Parathyroid adenoma (tissue), 2 donors: ENCODE results near the gene SLC27A3.

Experiments
- H2AFZ ChIP-seq: fragments of 300-600 bp; sonication (generic); one replicate; pipeline ENCODE4 v1.7.0; 2017; ENCODE audit warnings: antibody characterized with exemption, mild to moderate bottlenecking
- H3K27ac ChIP-seq: fragments of 300-600 bp; sonication (generic); one replicate; pipeline ENCODE4 v1.7.0; 2017
- H3K27me3 ChIP-seq: fragments of 300-600 bp; sonication (generic); one replicate; pipeline ENCODE4 v1.7.0; 2017; ENCODE audit warnings: low read length; ENCODE audit not compliant: control insufficient read depth, insufficient read depth
- H3K36me3 ChIP-seq: fragments of 300-600 bp; sonication (generic); one replicate; pipeline ENCODE4 v1.7.0; 2017; ENCODE audit warnings: low read length; ENCODE audit not compliant: control insufficient read depth, insufficient read depth
- H3K4me1 ChIP-seq: fragments of 300-600 bp; sonication (generic); one replicate; pipeline ENCODE4 v1.7.0; 2017; ENCODE audit warnings: control low read depth
- H3K4me2 ChIP-seq: fragments of 300-600 bp; sonication (generic); one replicate; pipeline ENCODE4 v1.7.0; 2017; ENCODE audit warnings: low read length
- H3K4me3 ChIP-seq: fragments of 300-600 bp; sonication (generic); one replicate; pipeline ENCODE4 v1.7.0; 2017; ENCODE audit warnings: low read depth, low read length
- H3K79me2 ChIP-seq: fragments of 300-600 bp; sonication (generic); one replicate; pipeline ENCODE4 v1.7.0; 2017; ENCODE audit warnings: control low read depth
- H3K9ac ChIP-seq: fragments of 300-600 bp; sonication (generic); one replicate; pipeline ENCODE4 v1.7.0; 2017; ENCODE audit warnings: mild to moderate bottlenecking
- H3K9me3 ChIP-seq: fragments of 300-600 bp; sonication (generic); one replicate; pipeline ENCODE4 v1.7.0; 2017; ENCODE audit warnings: low read length; ENCODE audit not compliant: control insufficient read depth
- CTCF ChIP-seq: fragments of 300-600 bp; sonication (generic); IDR thresholded peaks from one replicate; pipeline ENCODE4 v1.7.0; 2017; ENCODE audit warnings: antibody characterized with exemption, mild to moderate bottlenecking
- donor health status: primary hyperparathyroidism.

SLC27A3 gene

GRCh38 chr1:153791648-153792253 lies 16.5 kb downstream of the SLC27A3 start:
- Histone ChIP-seq H3K36me3 (no peaks in the 10 kb centered on the region), H3K27ac (no peak overlapping the region), H3K4me2 (no peak overlapping the region), H3K4me3 (no peak overlapping the region), H3K9ac (no peak overlapping the region), H3K4me1 (peaks cover 2% of the 10 kb centered on the region), H3K27me3 (no peaks in the 10 kb centered on the region), H3K9me3 (no peaks in the 10 kb centered on the region), H2AFZ (no peak overlapping the region), H3K79me2 (no peaks in the 10 kb centered on the region)
- TF ChIP-seq CTCF = no peak

- H3K36me3 ChIP-seq = no peaks in the 10 kb centered on the region
- no peak overlapping the region for H2AFZ ChIP-seq
- H3K9ac ChIP-seq = no peak overlapping the region
- no peak overlapping the region for H3K27ac ChIP-seq
- H3K9me3 ChIP-seq = no peaks in the 10 kb centered on the region
- no peak overlapping the region for H3K4me3 ChIP-seq
- H3K27me3 ChIP-seq = no peaks in the 10 kb centered on the region
- H3K4me2 ChIP-seq = no peak overlapping the region
- no peaks in the 10 kb centered on the region for H3K79me2 ChIP-seq
- TF ChIP-seq CTCF = no peak
- H3K4me1 ChIP-seq = peaks cover 2% of the 10 kb centered on the region
Observed at GRCh38 chr1:153792631-153793041, 17.4 kb downstream of the SLC27A3 start.

- H3K4me2 ChIP-seq = no peak overlapping the region
- TF ChIP-seq CTCF = no peak
- no peaks in the 10 kb centered on the region for H3K36me3 ChIP-seq
- no peaks in the 10 kb centered on the region for H3K27me3 ChIP-seq
- peaks cover 2% of the 10 kb centered on the region for H3K4me1 ChIP-seq
- H2AFZ ChIP-seq = no peak overlapping the region
- no peaks in the 10 kb centered on the region for H3K9me3 ChIP-seq
- H3K27ac ChIP-seq = no peak overlapping the region
- no peak overlapping the region for H3K9ac ChIP-seq
- no peak overlapping the region for H3K4me3 ChIP-seq
- no peaks in the 10 kb centered on the region for H3K79me2 ChIP-seq
Observed at GRCh38 chr1:153793261-153793972, 18.2 kb downstream of the SLC27A3 start.

GRCh38 chr1:153793973-153794615 lies 18.9 kb downstream of the SLC27A3 start:
- no peak for TF ChIP-seq CTCF
- Histone ChIP-seq H3K9me3 (no peaks in the 10 kb centered on the region), H2AFZ (no peak overlapping the region), H3K27ac (no peak overlapping the region), H3K4me3 (no peak overlapping the region), H3K27me3 (no peaks in the 10 kb centered on the region), H3K79me2 (no peaks in the 10 kb centered on the region), H3K4me2 (no peak overlapping the region), H3K36me3 (no peaks in the 10 kb centered on the region), H3K9ac (no peak overlapping the region), H3K4me1 (peaks cover 2% of the 10 kb centered on the region)
